ENCODE results near the gene WWOX.

WWOX gene

DNA sequence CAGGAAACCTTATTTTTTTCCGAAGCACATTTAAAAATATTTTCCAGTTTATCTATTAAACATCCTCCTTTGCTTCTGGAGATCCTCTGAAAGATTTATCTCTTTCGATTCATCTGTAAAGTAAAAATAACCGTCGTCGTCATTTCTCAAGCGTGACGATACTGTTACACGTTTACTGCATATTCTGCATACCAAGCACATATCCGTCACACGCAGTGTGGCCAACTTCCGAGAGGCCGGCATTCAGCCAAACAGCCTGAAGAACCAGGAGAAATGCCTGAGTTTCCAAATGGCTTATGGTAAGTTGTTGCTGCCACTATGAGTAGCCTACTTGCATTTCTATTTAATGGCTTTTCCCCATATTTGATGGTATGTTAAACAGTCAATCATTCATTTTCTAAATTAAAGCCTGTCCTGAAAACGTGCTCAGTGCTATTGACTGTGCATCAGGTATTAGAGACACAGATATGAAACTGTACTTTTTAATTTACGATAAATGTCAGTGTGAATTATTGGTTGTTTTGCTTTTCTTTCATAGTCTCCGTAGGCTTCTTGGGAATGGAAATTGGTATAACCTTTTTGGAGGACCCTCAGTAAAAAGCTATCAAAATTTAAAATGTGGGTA is 275.7 kb downstream of the WWOX start:
- Histone ChIP-seq H3K4me3 (ENCODE audit: low read length in 2 of 2) (no peak overlapping the region), H3K27me3 (ENCODE audit: control insufficient read depth in 2 of 2, insufficient read depth in 2 of 2, low read length in 2 of 2) (no peaks in the 10 kb centered on the region), H3K4me1 (ENCODE audit: control insufficient read depth in 2 of 2, insufficient read depth in 2 of 2, low read length in 2 of 2) (no peaks in the 10 kb centered on the region), H3K36me3 (ENCODE audit: control insufficient read depth in 2 of 2, insufficient read depth in 2 of 2, low read length in 2 of 2) (no peaks in the 10 kb centered on the region), H3K9me3 (ENCODE audit: control insufficient read depth in 2 of 2, low read length in 2 of 2) (no peaks in the 10 kb centered on the region), H3K9ac (ENCODE audit: low read depth in 1 of 2, low read length in 2 of 2) (no peak overlapping the region), H3K27ac (ENCODE audit: low read depth in 2 of 2, low read length in 2 of 2) (no peak overlapping the region)

DNA sequence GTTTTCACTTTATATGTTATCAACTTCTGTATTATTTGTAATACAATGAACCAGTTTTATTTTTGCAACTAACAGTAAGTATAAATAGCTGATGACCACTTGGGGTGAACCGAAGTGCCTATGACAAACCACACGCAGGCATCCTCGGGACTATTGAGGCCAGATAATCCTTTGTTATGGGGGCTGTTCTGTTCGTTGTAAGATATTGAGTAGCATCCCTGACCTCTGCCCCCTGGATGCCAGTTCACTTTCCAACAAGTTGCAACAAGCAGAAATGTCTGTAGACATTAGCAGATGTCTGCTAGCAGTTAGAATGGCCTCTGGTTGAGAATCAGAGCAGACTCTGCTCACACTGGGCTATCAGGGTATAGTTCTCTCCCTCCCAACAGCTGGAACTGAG is 277.0 kb downstream of the WWOX start:
- H3K4me1 ChIP-seq (ENCODE audit: control insufficient read depth in 2 of 2, insufficient read depth in 2 of 2, low read length in 2 of 2) = no peaks in the 10 kb centered on the region

DNA sequence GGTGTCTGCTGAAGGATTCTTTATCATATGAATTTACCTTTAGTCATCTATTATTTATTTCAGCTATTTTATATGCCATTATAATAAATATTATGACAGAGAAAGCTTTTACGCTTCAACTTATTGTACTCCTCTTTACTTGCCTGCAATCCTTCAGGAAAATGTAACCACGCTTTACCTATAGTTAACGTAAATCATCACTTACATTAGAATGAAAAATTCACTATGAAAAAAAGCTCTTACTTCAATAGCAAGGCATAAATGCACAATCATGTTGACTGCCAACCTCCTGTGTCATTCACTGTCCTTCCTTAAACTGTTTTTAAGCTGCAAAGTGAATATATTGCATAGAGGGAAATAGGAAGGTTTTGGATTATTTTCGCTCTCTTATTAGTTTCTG is 277.9 kb downstream of the WWOX start:
- H3K4me3 ChIP-seq (ENCODE audit: low read length in 2 of 2) = no peak overlapping the region
- no peak overlapping the region for H3K9ac ChIP-seq (ENCODE audit: low read depth in 1 of 2, low read length in 2 of 2)
- H3K4me1 ChIP-seq (ENCODE audit: control insufficient read depth in 2 of 2, insufficient read depth in 2 of 2, low read length in 2 of 2) = no peaks in the 10 kb centered on the region
- H3K27me3 ChIP-seq (ENCODE audit: control insufficient read depth in 2 of 2, insufficient read depth in 2 of 2, low read length in 2 of 2) = no peaks in the 10 kb centered on the region
- H3K36me3 ChIP-seq (ENCODE audit: control insufficient read depth in 2 of 2, insufficient read depth in 2 of 2, low read length in 2 of 2) = no peaks in the 10 kb centered on the region
- no peaks in the 10 kb centered on the region for H3K9me3 ChIP-seq (ENCODE audit: control insufficient read depth in 2 of 2, low read length in 2 of 2)
- no peak overlapping the region for H3K27ac ChIP-seq (ENCODE audit: low read depth in 2 of 2, low read length in 2 of 2)

More for the DNA sequence above, 277.0 kb downstream of the WWOX start:
- Histone ChIP-seq H3K9me3 (ENCODE audit: control insufficient read depth in 2 of 2, low read length in 2 of 2) (no peaks in the 10 kb centered on the region), H3K4me3 (ENCODE audit: low read length in 2 of 2) (no peak overlapping the region), H3K27ac (ENCODE audit: low read depth in 2 of 2, low read length in 2 of 2) (no peak overlapping the region), H3K27me3 (ENCODE audit: control insufficient read depth in 2 of 2, insufficient read depth in 2 of 2, low read length in 2 of 2) (no peaks in the 10 kb centered on the region), H3K36me3 (ENCODE audit: control insufficient read depth in 2 of 2, insufficient read depth in 2 of 2, low read length in 2 of 2) (no peaks in the 10 kb centered on the region), H3K9ac (ENCODE audit: low read depth in 1 of 2, low read length in 2 of 2) (no peak overlapping the region)

DNA sequence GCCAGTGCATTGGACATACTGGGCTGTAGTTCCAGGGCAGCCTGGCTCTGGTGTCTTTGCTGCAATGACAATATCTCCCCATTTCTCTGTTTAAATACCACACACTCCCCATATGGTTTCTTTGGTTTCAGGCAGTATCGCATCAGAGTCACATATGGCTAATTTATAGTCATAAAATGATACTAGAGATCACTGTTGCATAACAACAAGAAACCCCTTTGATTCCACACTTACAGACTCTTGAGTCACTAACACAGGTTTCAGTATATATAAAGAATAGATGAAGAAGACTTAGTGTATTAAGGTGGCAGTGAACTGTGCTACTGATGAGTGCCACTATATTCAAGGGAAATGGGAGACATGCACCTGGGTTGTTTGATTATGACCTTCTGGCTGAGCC is 281.6 kb downstream of the WWOX start:
- H3K9me3 ChIP-seq (ENCODE audit: control insufficient read depth in 2 of 2, low read length in 2 of 2) = no peaks in the 10 kb centered on the region
- H3K27me3 ChIP-seq (ENCODE audit: control insufficient read depth in 2 of 2, insufficient read depth in 2 of 2, low read length in 2 of 2) = no peaks in the 10 kb centered on the region
- no peak overlapping the region for H3K9ac ChIP-seq (ENCODE audit: low read depth in 1 of 2, low read length in 2 of 2)
- H3K27ac ChIP-seq (ENCODE audit: low read depth in 2 of 2, low read length in 2 of 2) = no peak overlapping the region
- no peaks in the 10 kb centered on the region for H3K4me1 ChIP-seq (ENCODE audit: control insufficient read depth in 2 of 2, insufficient read depth in 2 of 2, low read length in 2 of 2)
- H3K36me3 ChIP-seq (ENCODE audit: control insufficient read depth in 2 of 2, insufficient read depth in 2 of 2, low read length in 2 of 2) = no peaks in the 10 kb centered on the region
- H3K4me3 ChIP-seq (ENCODE audit: low read length in 2 of 2) = no peak overlapping the region

DNA sequence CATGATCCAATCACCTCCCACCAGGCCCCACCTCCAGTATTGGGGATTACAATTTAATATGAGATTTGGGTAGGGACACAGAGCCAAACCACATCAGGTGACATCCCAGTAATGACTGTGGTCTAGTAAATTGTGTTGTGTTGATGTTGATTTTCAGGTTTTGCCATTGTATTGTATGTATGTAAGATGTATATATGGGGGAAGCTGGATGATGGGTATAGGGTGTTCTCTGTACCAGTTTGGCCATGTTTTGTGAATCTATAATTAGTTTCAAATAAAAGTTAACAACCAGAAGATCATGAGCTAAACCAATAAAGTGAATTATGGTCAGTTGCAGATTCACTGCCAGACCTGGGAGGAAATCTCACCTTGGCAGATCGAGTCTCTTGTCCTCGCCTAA is 283.7 kb downstream of the WWOX start:
- Histone ChIP-seq H3K4me3 (ENCODE audit: low read length in 2 of 2) (no peak overlapping the region), H3K9me3 (ENCODE audit: control insufficient read depth in 2 of 2, low read length in 2 of 2) (no peaks in the 10 kb centered on the region), H3K36me3 (ENCODE audit: control insufficient read depth in 2 of 2, insufficient read depth in 2 of 2, low read length in 2 of 2) (no peaks in the 10 kb centered on the region), H3K27me3 (ENCODE audit: control insufficient read depth in 2 of 2, insufficient read depth in 2 of 2, low read length in 2 of 2) (no peaks in the 10 kb centered on the region), H3K27ac (ENCODE audit: low read depth in 2 of 2, low read length in 2 of 2) (no peak overlapping the region), H3K4me1 (ENCODE audit: control insufficient read depth in 2 of 2, insufficient read depth in 2 of 2, low read length in 2 of 2) (no peaks in the 10 kb centered on the region), H3K9ac (ENCODE audit: low read depth in 1 of 2, low read length in 2 of 2) (no peak overlapping the region)

DNA sequence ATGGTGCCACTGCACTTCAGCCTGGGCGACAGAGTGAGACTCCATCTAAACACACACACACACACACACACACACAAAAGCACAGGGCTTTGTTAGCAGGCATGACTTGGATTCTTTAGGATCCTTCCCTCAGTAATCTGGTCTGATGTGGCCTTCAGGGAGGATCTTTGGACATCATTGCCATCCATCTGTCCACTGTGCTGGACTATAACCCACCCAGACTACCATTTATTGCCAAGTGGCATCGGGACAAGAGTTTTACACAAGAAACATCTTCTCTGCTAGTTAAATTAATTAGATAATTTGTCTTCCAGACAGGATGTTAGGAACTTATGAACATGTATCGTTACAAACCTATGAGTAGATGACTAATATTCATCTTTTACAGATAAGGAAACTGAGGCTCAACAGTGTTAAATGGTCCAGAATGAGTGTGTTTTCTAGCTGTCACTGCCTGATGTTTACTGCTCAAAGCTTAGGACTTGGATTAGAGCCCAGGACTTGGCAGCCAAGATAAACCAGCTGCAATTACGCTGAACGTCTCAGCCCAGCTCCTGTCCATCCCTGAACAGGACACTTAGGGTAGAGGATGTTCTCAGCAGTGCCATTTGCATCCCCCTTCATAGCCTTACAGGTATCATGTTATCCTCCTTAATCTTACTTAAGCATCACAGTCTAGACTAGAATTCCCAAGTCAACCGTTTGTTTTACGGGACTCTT is 285.8 kb downstream of the WWOX start:
- Histone ChIP-seq H3K4me3 (ENCODE audit: low read length in 2 of 2) (no peak overlapping the region), H3K27me3 (ENCODE audit: control insufficient read depth in 2 of 2, insufficient read depth in 2 of 2, low read length in 2 of 2) (no peaks in the 10 kb centered on the region), H3K9me3 (ENCODE audit: control insufficient read depth in 2 of 2, low read length in 2 of 2) (no peaks in the 10 kb centered on the region), H3K36me3 (ENCODE audit: control insufficient read depth in 2 of 2, insufficient read depth in 2 of 2, low read length in 2 of 2) (no peaks in the 10 kb centered on the region), H3K4me1 (ENCODE audit: control insufficient read depth in 2 of 2, insufficient read depth in 2 of 2, low read length in 2 of 2) (no peaks in the 10 kb centered on the region), H3K27ac (ENCODE audit: low read depth in 2 of 2, low read length in 2 of 2) (no peak overlapping the region), H3K9ac (ENCODE audit: low read depth in 1 of 2, low read length in 2 of 2) (no peak overlapping the region)

DNA sequence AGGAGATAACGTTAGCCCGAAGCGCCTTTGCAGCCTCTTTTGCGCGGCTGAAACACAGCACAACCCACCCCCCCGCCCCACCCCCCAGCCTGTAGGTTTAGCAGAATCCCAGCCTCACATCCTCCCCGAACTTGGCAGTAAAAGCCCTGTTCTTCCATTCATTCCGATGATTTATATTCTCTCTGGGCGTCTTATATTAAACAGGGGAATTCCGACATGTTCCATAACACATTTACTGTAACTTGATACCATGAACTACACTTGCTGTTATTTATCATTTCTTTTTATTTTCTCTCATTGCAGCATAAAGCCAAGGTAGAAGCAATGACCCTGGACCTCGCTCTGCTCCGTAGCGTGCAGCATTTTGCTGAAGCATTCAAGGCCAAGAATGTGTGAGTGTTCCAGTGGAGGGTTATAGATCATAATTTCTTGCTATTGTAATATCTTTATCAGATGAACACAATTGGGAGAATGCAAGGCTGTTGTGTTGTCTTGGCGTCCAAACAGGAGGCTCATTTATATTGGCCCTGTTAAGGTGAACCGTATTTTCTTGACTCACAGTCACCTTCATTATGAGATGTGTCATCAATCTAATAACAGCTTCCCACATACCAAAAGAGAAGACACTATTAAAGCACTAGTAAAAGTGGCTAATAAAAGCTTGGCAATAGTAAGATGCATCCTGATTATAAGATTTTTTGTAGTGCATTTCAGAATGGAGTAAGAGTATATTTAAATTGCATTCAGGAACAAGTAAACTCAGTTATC is 287.3 kb downstream of the WWOX start:
- no peak overlapping the region for H3K9ac ChIP-seq (ENCODE audit: low read depth in 1 of 2, low read length in 2 of 2)
- no peaks in the 10 kb centered on the region for H3K36me3 ChIP-seq (ENCODE audit: control insufficient read depth in 2 of 2, insufficient read depth in 2 of 2, low read length in 2 of 2)
- no peaks in the 10 kb centered on the region for H3K27me3 ChIP-seq (ENCODE audit: control insufficient read depth in 2 of 2, insufficient read depth in 2 of 2, low read length in 2 of 2)
- no peak overlapping the region for H3K27ac ChIP-seq (ENCODE audit: low read depth in 2 of 2, low read length in 2 of 2)
- no peaks in the 10 kb centered on the region for H3K9me3 ChIP-seq (ENCODE audit: control insufficient read depth in 2 of 2, low read length in 2 of 2)
- no peaks in the 10 kb centered on the region for H3K4me1 ChIP-seq (ENCODE audit: control insufficient read depth in 2 of 2, insufficient read depth in 2 of 2, low read length in 2 of 2)
- H3K4me3 ChIP-seq (ENCODE audit: low read length in 2 of 2) = no peak overlapping the region

DNA sequence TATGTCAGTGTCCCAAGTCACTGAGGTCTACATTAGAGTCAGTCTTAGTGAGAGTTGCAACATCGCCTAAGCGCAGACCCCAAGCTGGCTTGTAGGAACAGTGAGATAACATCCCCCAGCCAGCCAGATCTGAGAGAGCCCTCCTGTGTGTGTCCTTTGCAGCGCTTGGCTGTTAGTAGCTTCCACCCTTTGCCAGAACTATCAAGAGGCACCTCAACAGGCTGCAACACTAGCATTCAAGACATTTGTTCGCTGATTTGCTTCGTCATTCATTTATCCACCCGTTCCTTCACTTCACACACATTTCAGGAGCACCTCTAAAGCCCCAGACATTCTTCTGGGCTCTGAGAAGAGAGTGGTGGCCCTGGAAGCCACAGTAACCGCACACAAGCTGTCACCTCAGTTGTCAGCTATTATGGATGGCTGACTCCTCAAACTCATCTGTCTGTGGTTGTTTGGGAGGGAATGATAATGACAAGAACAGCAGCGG is 289.6 kb downstream of the WWOX start:
- Histone ChIP-seq H3K9ac (ENCODE audit: low read depth in 1 of 2, low read length in 2 of 2) (no peak overlapping the region), H3K27me3 (ENCODE audit: control insufficient read depth in 2 of 2, insufficient read depth in 2 of 2, low read length in 2 of 2) (no peaks in the 10 kb centered on the region), H3K27ac (ENCODE audit: low read depth in 2 of 2, low read length in 2 of 2) (no peak overlapping the region), H3K36me3 (ENCODE audit: control insufficient read depth in 2 of 2, insufficient read depth in 2 of 2, low read length in 2 of 2) (no peaks in the 10 kb centered on the region), H3K9me3 (ENCODE audit: control insufficient read depth in 2 of 2, low read length in 2 of 2) (no peaks in the 10 kb centered on the region), H3K4me3 (ENCODE audit: low read length in 2 of 2) (no peak overlapping the region), H3K4me1 (ENCODE audit: control insufficient read depth in 2 of 2, insufficient read depth in 2 of 2, low read length in 2 of 2) (no peaks in the 10 kb centered on the region)

DNA sequence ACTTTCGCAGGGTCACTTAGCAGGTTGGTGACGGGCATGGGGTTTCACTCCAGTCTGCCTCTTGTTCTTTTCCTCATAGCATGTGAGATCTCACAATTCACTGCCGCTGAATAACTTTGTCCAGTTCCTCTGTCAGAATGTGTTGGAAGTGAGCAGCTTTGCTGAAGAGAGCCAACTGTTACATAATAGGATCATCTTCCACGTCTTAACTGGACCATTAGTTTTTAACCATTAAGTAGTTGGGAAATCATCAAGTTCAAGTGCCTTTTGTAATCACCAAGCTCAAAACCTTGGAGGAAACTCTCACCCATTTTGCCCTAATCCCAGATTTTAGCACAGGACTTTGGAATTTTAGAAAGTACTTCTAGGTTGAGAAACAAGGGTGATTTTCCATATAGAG is 290.6 kb downstream of the WWOX start:
- H3K27me3 ChIP-seq (ENCODE audit: control insufficient read depth in 2 of 2, insufficient read depth in 2 of 2, low read length in 2 of 2) = no peaks in the 10 kb centered on the region
- H3K4me3 ChIP-seq (ENCODE audit: low read length in 2 of 2) = no peak overlapping the region
- no peak overlapping the region for H3K9ac ChIP-seq (ENCODE audit: low read depth in 1 of 2, low read length in 2 of 2)
- no peaks in the 10 kb centered on the region for H3K36me3 ChIP-seq (ENCODE audit: control insufficient read depth in 2 of 2, insufficient read depth in 2 of 2, low read length in 2 of 2)
- H3K4me1 ChIP-seq (ENCODE audit: control insufficient read depth in 2 of 2, insufficient read depth in 2 of 2, low read length in 2 of 2) = no peaks in the 10 kb centered on the region
- peak overlapping the region in 1 of 2 donors; percentile 26 for H3K27ac ChIP-seq (ENCODE audit: low read depth in 2 of 2, low read length in 2 of 2)
- no peaks in the 10 kb centered on the region for H3K9me3 ChIP-seq (ENCODE audit: control insufficient read depth in 2 of 2, low read length in 2 of 2)

All from mucosa of rectum (tissue), 2 donors.